Fibroblast of skin of abdomen (primary cell): Measurements from ENCODE around the gene GALR2.
"Not testable (repeated sequence)": the region's sequence is repeated elsewhere in the genome, so short reads cannot be mapped to it uniquely, and the experiment has no call there.

ENCODE experiments used
- DNase-seq: peaks from one replicate; pipeline ENCODE4 v3.0.0-alpha.2; 2013

The GALR2 gene

DNA sequence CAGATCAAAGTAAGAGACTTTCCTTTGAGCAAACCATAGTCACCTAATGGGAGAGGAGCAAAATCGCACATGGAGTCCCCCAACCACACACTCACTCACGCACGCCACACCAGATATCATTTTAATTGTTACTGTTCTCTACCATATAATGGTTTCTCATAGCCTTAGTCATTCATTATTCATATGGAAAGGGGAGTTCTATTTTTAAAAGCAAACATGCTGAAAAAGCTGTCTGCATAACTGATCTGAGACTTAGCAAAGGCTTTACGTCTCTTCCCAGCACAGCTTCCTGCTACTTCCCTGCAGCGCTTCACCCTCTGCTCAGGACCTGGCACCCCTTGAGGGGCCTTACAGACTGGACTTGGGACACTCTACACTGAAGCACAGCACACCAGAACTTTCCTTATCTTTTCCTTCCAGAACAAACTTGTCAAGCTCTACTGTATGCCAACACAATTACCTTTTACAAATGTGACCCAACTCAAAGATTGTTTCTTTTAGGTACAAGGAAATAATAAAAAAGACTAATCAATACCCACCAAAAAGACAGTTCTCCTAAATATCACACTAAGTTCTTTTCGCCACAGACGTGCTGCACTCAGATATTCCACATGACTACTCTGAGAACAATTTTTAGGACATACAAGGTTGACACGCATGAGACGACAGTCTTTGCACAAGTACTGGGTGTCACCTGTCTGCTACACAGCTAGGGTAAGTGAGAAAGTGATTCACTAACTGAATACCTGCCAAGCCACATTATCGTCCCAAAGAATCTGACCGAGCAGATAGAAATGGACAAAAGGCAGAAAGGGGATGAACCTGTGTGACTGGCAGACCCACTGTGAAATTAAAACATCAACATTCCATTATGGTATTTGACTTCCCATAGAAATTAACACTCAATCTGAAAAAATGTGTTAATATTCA, 23.8 kb upstream of the GALR2 start:
- no peak for DNase-seq

DNA sequence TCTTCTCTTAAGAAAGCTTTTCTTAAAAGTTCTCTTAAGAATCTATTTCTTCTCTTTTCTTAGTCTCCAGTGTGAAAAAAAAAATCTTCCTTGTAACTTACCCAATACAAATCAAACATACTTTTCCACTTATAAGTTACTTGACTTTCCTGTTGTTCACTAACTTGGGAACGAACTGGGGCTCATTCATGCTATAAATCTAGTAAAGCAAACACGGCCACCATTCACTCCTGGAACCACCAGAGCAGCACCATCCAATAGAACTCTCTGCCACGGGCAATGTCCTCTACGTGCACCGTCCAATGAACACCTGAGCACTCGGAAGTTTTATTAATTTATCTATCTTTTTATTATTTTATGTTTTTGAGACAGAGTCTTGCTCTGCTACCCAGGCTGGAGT, 23.0 kb upstream of the GALR2 start:
- DNase-seq, result no peak

DNA sequence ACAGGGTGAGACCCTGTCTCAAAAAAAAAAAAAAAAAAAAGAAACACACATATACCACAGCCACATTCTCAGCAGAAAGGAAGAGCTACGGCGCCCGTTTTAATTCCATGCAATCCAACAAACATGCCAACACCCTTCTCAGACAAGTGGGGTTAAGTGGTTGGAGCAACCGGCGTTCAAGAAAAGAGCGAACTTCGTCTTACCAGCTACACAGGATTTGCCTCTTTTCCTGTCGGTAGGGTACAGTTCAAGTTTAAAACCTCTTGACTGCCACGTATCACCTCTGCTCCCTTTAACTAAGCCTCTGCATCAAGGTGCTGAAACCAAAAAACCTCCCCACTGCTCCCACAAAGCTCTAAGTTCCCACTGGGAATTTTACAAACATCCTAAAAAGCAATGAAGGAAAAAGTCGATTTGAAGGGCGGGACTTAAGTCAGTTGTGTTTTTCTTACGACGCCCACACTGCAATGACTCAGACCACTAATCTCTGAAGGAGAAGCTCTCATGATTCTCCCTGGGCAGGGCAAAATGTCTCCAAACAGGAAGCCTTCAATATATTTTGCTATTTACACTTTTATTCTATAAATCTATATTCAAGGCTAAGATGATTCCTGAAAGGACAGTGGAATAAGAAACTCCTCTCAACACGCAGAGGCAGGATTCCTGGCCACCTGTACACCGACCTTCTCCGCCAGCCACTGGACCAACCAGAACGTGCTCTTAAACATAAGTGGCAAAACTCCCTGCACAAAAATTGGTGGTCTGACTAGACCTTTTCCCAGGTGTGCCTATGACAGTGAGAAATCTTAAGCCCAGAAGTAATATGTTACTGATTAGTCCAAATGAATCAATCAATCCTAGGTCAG, 21.1 kb upstream of the GALR2 start:
- no peak for DNase-seq

DNA sequence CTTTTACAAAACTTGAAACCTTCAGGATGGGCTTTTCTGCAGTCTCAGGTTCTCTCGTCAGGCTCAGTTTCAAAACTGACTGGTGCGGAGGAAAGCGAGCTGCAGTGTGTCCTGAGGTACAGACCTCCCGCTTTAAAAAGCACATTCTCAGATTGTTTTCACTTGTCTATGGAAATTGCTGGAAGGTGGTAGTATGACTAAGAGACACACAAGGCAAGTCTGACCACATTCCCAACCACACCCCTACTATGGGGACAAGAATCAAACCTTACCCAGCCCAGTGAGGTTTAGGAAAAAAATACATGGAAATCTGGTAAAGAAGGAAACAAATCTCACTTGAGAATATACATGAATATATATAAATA, 20.5 kb upstream of the GALR2 start:
- no peak for DNase-seq

DNA sequence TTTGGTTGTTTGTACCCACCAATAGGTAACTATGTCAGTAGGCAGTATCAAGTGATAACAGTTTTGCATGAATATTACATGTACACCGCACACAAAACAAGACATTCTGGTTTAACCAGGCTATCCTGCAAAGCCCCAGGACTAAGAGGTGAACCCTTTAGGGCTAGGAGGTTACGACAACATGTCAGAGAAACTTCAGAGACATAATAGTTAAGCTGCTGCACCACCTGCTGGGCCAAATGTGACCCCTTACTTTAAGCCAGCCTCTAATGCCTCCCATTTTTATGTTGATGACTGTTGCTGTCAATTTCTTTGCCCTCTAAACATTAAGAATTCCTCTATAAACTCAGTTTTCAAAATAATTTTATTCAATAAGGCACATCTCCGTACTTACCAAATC, 17.7 kb upstream of the GALR2 start:
- DNase-seq, result no peak

DNA sequence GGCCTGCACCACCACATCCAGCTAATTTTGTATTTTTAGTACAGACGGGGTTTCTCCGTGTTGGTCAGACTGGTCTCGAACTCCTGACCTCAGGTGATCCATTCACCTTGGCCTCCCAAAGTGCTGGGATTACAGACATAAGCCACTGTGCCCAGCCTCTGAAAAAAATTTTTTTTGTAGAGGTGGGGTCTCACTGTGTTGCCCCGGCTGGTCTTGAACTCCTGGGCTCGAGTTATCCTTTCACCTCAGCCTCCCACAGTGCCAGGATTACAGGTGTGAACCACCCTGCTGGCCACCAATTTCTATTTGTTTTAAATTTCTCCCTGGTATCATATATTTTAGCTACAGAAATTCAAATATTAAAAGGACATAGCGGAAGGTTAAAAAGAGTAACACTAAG, 16.3 kb upstream of the GALR2 start:
- not testable (repeated sequence) for DNase-seq

DNA sequence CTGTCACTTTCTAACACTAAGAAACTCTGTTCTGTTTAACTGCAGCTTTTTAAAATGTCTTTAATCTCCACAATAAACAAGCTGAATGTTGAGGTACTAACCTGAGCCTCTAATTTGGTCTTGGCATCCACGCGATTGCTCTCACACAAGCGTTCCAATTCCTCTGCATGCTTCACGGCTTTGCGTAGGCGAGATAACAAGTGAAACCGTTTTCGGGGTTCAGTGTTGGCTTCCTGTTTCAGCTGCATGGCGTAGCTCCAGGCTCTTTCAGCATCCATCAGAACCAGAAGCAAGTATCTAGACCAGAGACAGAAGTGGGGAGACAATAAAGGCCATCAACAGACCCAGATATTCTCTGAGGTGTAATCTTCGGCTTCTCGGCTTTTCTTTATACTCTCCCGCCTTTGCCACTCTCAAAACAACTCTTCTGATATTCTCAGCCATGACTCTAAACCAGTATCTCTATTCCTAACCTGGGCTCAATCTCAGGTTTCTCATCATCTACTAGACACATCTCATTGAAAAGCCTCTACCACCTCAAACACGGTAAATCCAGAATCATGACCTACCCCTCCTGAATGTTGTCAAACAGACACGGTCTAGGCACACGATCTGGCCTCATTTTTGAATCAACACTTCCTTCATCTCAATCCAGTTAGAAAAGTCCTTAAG, 10.6 kb upstream of the GALR2 start:
- no peak for DNase-seq

DNA sequence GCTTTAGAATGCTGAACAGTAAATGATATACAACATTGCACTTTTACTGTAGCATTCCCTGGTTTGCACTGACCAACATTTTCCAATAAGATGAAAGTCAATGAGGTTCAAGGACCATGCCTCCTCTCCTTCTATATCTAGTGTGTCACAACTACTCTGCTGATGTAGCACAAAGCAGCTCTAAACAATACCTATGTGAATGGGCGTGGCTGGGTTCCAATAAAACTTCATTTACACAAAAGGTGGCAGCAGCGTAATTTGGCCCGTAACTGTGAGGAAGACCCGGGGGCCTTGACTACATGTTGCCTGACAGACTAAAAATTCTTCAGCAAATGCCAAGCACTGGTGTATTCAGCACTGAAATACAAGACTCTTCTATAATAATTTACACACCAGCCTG, 8.8 kb upstream of the GALR2 start:
- no peak for DNase-seq

DNA sequence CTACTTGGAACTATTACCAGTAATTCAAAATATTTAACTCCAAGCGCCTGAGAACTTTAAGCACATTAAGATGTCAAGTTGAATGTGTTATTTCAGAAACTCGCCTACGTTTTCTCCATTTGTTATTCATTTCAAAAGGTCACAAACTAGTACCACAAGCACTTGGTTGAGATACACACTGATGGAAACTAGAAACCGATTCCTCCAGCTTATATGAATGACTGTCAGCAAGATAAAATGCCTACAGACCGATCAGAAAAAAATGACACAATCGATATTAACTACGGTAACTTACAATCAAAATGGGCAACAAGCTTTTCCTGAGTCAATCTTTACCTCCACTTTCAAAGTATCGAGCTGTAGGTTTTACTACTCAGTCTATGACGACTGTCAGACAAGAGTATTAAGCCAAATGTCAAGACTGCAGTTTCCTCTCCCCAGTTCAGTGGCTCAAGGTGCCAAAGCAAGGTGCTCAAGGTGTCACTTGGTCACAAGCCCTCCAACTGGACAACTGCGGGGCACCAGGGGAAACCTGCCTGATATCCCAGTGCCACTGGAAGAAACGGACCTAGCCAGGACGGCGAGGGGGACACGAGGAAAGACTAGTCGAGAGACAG, 2.9 kb upstream of the GALR2 start:
- DNase-seq, result no peak

DNA sequence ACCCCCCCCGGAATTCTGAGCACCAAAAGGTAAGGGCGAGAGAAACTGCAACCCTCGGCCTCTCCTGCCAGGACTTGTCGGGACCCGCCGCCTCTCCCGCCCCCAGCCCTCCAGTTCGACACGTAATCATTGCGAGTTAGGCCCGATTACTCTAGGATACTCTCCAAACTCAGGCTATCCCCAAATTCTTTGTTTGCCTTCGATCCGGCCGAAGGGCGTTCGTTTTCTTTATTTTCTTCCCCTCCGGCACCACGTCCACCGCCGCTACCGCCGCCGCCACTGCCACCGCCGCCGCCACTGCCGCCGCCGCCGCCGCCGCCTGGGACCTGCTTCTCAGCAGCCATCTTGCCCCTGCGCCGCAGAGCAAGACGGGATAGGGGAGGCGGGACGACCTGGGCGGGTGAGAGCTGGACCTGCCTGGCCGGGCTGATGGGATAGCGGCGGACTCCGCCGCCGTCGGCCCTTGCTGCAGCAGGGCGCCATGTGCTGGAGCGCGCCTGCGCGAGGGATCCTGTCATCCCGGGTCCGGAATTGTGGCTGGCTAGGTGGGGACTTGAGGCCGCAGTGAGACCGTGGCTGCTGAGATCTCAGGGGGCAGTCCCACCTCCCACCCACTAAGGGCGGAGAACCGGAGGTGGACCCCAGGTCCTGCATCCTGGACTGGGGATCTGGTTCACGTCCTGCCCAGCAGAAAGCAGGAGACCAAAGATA, 2.3 kb upstream of the GALR2 start, which contains the start of gene SRP68:
TSS of gene SRP68 (minus strand) at position 370 of the 711 bp plus-strand sequence. CDS start at position 344, 26 bp downstream.
- DNase-seq, result peak; percentile 90

DNA sequence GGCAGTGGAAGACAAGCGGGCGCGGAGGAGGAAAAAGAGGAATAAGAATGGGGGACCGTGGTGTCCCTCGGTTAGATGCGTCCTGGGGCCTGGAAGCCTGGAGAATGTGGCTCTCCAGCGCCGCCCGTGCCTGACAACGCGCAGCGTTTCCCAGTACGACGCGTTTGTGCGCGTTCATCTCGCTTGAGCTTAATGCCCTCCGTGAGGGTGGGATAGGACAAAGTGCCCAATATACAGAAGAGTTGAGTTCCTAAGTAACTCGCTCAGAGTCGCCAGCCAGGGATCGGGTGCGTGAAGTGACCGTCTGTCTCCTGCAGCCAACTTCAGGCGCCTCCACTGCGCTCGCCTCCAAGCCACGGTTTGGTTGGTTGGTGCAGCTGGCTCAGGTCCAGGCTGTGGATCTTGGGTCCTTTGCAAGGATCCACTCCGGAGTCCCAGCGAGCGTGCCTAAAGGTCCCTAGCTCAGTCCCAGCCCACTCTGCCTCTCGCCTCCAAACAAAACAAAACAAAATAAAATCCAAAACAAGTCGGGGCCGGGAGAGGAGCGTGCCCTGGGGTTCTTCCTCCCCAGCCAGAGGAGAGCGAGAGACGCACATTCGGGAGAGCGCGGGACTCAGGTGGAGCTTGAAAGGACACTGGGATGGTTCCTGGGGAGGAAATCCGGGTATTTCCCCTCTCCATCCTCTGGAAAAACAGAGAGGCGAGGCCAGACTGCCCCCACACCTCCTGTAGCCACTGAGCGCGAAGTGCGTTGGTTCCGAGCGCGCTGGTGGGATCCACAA, 974 bp downstream of the GALR2 start:
- DNase-seq, result no peak

DNA sequence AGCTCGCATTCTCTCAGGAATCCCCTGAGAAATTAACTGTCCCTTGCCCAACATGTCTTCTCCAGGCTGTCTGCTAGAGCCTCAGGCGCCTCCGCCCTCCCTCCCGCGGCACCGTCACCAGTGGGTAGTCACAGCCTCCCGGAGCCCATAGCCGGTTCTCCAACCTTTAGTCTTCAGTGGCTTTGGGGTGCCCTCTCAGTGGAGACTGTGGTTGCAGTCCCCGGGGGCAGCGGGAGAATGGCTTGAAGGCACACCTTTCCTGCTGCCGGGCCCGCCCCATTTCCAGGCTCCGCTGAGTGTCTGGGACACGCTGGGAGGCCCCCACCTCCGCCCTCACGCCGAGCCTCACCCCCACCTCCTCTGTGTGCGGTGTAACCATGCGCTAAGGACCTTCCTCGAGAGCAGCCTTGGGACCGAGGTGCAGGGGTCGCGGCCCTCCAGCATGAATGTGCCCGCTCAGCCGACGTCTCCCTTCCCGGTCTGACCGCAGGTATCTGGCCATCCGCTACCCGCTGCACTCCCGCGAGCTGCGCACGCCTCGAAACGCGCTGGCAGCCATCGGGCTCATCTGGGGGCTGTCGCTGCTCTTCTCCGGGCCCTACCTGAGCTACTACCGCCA, 1.7 kb downstream of the GALR2 start:
- no peak for DNase-seq

DNA sequence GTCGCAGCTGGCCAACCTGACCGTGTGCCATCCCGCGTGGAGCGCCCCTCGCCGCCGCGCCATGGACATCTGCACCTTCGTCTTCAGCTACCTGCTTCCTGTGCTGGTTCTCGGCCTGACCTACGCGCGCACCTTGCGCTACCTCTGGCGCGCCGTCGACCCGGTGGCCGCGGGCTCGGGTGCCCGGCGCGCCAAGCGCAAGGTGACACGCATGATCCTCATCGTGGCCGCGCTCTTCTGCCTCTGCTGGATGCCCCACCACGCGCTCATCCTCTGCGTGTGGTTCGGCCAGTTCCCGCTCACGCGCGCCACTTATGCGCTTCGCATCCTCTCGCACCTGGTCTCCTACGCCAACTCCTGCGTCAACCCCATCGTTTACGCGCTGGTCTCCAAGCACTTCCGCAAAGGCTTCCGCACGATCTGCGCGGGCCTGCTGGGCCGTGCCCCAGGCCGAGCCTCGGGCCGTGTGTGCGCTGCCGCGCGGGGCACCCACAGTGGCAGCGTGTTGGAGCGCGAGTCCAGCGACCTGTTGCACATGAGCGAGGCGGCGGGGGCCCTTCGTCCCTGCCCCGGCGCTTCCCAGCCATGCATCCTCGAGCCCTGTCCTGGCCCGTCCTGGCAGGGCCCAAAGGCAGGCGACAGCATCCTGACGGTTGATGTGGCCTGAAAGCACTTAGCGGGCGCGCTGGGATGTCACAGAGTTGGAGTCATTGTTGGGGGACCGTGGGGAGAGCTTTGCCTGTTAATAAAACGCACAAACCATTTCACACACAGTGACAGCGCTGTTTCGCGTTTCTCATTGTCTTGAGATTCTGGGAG, 2.4 kb downstream of the GALR2 start:
- DNase-seq, result no peak

DNA sequence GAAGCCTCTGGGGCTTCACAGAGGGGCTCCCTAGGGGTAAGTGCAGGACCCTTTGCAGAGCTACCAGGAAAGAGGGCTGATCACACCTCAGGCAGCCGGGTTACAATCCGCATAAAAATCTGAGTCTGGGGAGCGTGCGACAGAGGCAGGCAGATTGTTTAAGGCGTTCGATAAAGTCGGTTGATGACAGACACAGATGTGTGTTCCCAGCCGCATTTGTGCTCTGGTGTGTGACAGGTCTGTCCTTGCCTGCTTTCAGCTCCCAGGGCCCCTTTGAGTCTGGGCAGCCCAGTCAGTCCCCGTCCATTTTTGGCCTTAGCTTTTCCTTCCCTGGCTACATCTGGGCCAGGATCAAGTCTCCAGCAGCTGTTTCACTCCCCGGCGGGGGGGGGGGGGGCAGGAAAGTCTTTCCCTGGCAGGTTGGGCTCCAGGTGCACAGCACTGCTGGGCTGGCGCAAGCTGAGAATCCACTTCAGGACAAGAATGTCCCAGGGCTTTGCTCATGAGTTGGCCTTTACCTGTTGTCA, 3.1 kb downstream of the GALR2 start:
- DNase-seq, result no peak

DNA sequence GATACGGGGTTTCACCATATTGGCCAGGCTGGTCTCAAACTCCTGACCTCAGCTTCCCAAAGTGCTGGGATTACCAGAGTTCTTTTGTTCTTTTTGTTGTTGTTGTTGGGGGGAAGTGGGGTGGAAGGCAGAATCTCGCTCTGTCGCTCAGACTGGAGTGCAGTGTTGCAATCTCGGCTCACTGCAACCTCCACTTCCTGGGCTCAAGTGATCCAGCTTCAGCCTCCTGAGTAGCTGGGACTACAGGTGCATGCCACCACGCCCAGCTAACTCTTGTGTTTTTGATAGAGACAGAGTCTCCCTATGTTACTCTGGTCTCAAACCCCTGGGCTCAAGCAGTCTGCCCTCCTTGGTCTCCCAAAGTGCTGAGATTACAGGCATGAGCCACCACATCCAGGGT, 3.8 kb downstream of the GALR2 start:
- not testable (repeated sequence) for DNase-seq

DNA sequence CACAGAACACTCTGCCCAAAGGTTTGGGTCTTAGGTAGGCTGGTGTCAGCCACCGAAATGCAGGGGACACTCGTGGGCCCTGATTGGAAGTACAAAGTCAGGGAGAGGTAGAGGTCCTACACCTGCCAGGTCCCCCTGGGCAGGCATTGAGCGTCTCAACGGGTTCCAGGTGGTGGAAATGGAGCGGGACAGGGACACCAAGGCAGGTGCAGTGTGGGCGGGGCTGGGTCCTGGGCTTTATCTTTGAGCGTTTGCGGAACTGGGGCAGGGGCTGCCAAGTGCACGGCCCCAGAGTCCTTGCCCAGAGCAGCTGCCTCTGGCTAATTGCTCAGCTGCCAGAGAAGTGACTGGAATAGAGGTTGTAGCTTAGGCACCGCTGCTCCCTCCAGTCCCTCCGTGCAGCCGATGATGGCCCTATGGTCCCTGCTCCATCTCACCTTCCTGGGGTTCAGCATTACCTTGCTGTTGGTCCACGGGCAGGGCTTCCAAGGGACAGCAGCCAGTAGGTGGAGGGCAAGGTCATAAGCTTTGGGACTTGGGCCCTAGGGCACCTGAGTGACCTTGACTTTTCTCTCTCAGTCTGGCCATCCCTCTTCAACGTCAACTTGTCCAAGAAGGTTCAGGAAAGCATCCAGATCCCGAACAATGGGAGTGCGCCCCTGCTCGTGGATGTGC, 4.4 kb downstream of the GALR2 start, which contains the start of gene ZACN:
TSS of gene ZACN (plus strand) at position 323 of the 675 bp plus-strand sequence. CDS start at position 406, 83 bp downstream.
- no peak for DNase-seq

DNA sequence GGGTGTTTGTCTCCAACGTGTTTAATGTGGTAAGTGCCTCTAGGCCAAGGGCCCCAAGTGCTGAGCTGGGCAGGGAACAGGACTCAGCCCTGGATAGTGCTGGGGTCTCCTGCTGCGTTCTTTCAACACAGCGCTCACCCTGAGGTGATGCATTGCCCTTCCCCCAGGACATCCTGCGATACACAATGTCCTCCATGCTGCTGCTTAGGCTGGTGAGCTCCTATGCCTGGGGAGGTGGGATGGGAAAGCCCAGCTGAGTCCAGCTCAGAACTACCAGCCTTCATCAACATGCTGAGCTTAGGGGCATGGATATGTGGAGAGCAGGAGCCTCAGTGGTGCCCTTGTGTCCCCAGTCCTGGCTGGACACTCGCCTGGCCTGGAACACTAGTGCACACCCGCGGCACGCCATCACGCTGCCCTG, 5.0 kb downstream of the GALR2 start:
- no peak for DNase-seq

DNA sequence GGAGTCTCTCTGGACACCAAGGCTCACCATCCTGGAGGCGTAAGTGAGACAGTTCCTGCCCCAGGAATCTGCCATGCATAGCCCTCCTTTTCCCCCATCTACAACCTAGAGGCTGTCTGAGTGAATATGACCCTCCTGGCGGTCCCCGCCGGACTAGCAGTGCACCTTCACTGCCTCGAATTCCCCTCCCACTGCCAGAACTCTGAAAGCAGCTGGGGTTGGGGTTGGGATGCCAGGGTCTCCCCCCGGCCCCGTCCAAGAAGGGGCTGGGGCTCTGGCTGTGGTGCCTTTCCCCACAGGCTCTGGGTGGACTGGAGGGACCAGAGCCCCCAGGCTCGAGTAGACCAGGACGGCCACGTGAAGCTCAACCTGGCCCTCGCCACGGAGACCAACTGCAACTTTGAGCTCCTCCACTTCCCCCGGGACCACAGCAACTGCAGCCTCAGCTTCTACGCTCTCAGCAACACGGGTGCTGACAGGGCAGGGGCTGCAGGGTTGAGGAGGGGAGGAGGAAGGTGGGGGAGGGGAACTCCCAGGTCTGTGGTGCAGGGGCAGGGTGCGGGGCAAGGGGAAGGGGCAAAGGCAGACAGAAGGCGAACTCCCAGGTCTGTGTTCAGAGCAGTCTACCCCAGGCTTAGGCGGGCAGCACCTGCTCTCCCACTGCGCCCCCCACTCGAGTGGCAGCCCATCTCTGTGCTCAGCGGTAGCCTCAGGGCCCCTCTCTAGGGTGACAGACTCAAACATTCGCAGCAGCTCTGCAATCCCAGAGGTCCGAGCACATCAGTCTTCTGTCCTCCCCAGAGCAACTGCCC, 5.6 kb downstream of the GALR2 start:
- no peak for DNase-seq
